Measurements from ENCODE around the gene SIDT2. TPM values are rescaled to one million over a fixed set of nuclear protein-coding genes. Genes with fewer than 3 reads are reported as not detected.

SIDT2 gene
- polyA plus RNA-seq, 1 experiment: 32.5 TPM

GRCh38 chr11:117212697-117213355 is 34.3 kb downstream of the SIDT2 start:
- TF ChIP-seq CTCF (IDR thresholded peaks at IDR 0.05; ENCODE audit: low read depth, low read length): no peak
- DNase-seq (ENCODE audit: low read depth, low spot score): no peak
- Histone ChIP-seq H3K9me3 (ENCODE audit: control insufficient read depth, insufficient read depth, low read length) (no peaks in the 10 kb centered on the region), H3K27me3 (ENCODE audit: control insufficient read depth, insufficient read depth, low read length) (no peaks in the 10 kb centered on the region), H3K27ac (ENCODE audit: low read depth, low read length) (no peak overlapping the region), H3K4me3 (ENCODE audit: low read depth, low read length) (no peak overlapping the region)
- CTCF ChIA-PET: interaction anchor here (0.7 to 1.1 kb wide), 3 partner anchors 14 to 86 kb away, joined by 4 to 5 read pairs (median 4); no protein-coding TSS in a partner anchor
- POLR2A ChIA-PET: interaction anchor here (0.7 kb wide), 2 partner anchors 12 to 282 kb away, joined by 3 to 6 read pairs; no protein-coding TSS in a partner anchor

- Histone ChIP-seq H3K27me3 (ENCODE audit: control insufficient read depth, insufficient read depth, low read length) (no peaks in the 10 kb centered on the region), H3K4me3 (ENCODE audit: low read depth, low read length) (no peak overlapping the region), H3K27ac (ENCODE audit: low read depth, low read length) (no peak overlapping the region), H3K9me3 (ENCODE audit: control insufficient read depth, insufficient read depth, low read length) (no peaks in the 10 kb centered on the region)
- DNase-seq (ENCODE audit: low read depth, low spot score): no peak
- POLR2A ChIA-PET: no interaction called here
- CTCF ChIA-PET: interaction anchor here (2.1 kb wide), 1 partner anchor 11 kb away, joined by 5 read pairs; no protein-coding TSS in a partner anchor
- no peak for TF ChIP-seq CTCF (IDR thresholded peaks at IDR 0.05; ENCODE audit: low read depth, low read length)
Measured at GRCh38 chr11:117214404-117215110, 36.0 kb downstream of the SIDT2 start.

GRCh38 chr11:117217141-117218084 is 38.9 kb downstream of the SIDT2 start:
- DNase-seq (ENCODE audit: low read depth, low spot score): peak; percentile 65
- ChIA-PET POLR2A (interaction anchor here (0.9 to 2.5 kb wide), 6 partner anchors 12 to 231 kb away, joined by 3 to 15 read pairs (median 8); partner anchors contain the start of genes CEP164, PAFAH1B2, SIDT2 and TAGLN), CTCF (interaction anchor here (1.6 to 3.3 kb wide), 3 partner anchors 9 to 426 kb away, joined by 5 to 11 read pairs (median 10); partner anchors contain the start of gene APOA5)
- Histone ChIP-seq H3K4me3 (ENCODE audit: low read depth, low read length) (no peak overlapping the region), H3K27me3 (ENCODE audit: control insufficient read depth, insufficient read depth, low read length) (no peaks in the 10 kb centered on the region), H3K9me3 (ENCODE audit: control insufficient read depth, insufficient read depth, low read length) (no peaks in the 10 kb centered on the region), H3K27ac (ENCODE audit: low read depth, low read length) (peak overlapping the region; percentile 97)
- no peak for TF ChIP-seq CTCF (IDR thresholded peaks at IDR 0.05; ENCODE audit: low read depth, low read length)

GRCh38 chr11:117218133-117218915 is 39.8 kb downstream of the SIDT2 start:
- H3K27ac ChIP-seq (ENCODE audit: low read depth, low read length): peak overlapping the region; percentile 97
- H3K27me3 ChIP-seq (ENCODE audit: control insufficient read depth, insufficient read depth, low read length): no peaks in the 10 kb centered on the region
- CTCF ChIA-PET: interaction anchor here (0.9 to 3.3 kb wide), 3 partner anchors 9 to 427 kb away, joined by 3 to 11 read pairs (median 10); partner anchors contain the start of genes APOA5 and PCSK7
- TF ChIP-seq CTCF (IDR thresholded peaks at IDR 0.05; ENCODE audit: low read depth, low read length): no peak
- no peak for DNase-seq (ENCODE audit: low read depth, low spot score)
- H3K4me3 ChIP-seq (ENCODE audit: low read depth, low read length): 0 out of 2 replicates have a peak overlapping the region, but pooled peaks have one; percentile 7
- no peaks in the 10 kb centered on the region for H3K9me3 ChIP-seq (ENCODE audit: control insufficient read depth, insufficient read depth, low read length)
- POLR2A ChIA-PET: interaction anchor here (0.5 to 2.5 kb wide), 10 partner anchors 13 to 232 kb away, joined by 3 to 15 read pairs (median 6); partner anchors contain the start of genes CEP164, PAFAH1B2, PCSK7 and SIDT2

Data from AG04450 (cell line).